Posterior cingulate gyrus (tissue), 11 donors: ENCODE results near the gene VNN1.
"Not testable (repeated sequence)": the region's sequence is repeated elsewhere in the genome, so short reads cannot be mapped to it uniquely, and the experiment has no call there.

Experiments
- DNase-seq, 10 donors: peaks; one replicate each; pipeline versions ENCODE4 v3.0.0 to v3.0.0-alpha.2; 2020 to 2021; ENCODE audit warnings: mixed read lengths in 3 of 10
- intact Hi-C: fragments of 100-400 bp; cut with DNase I; formaldehyde crosslinking; loops from one replicate; pipeline ENCODE4 v1.15.1; 2023

Gene VNN1

GRCh38 chr6:132725947-132726607 is 12.2 kb upstream of the VNN1 start:
- no peak for DNase-seq
- intact Hi-C loops = no loop called here

- intact Hi-C loops = no loop called here
- no peak for DNase-seq
Measured at GRCh38 chr6:132725471-132725870, 11.6 kb upstream of the VNN1 start.

- intact Hi-C loops = no loop called here
- DNase-seq = no peak
Measured at GRCh38 chr6:132719736-132720448, 6.0 kb upstream of the VNN1 start.

GRCh38 chr6:132715881-132716637 is 2.2 kb upstream of the VNN1 start:
- intact Hi-C loops = loop anchor here (1.0 kb wide), 1 partner anchor 186 kb away; no protein-coding TSS in a partner anchor
- no peak for DNase-seq

GRCh38 chr6:132715204-132715603 is 1.3 kb upstream of the VNN1 start:
- intact Hi-C loops = loop anchor here (1.0 kb wide), 1 partner anchor 185 kb away; no protein-coding TSS in a partner anchor
- DNase-seq = peak in 8 of 10 donors; percentile 16 to 94 (median 58)

- intact Hi-C loops = no loop called here
Measured at GRCh38 chr6:132714160-132714559, 305 bp upstream of the VNN1 start.

GRCh38 chr6:132712366-132712765 is 1.5 kb downstream of the VNN1 start:
- no peak for DNase-seq
- intact Hi-C loops = no loop called here

More at GRCh38 chr6:132714160-132714559, 305 bp upstream of the VNN1 start:
- DNase-seq = no peak

- DNase-seq = no peak
- intact Hi-C loops = no loop called here
Measured at GRCh38 chr6:132708771-132709170, 5.1 kb downstream of the VNN1 start.

- intact Hi-C loops = no loop called here
- no peak for DNase-seq
Measured at GRCh38 chr6:132708002-132708401, 5.9 kb downstream of the VNN1 start.

GRCh38 chr6:132706756-132707155 is 7.1 kb downstream of the VNN1 start:
- DNase-seq, intact Hi-C loops: not testable (repeated sequence)

- intact Hi-C loops = no loop called here
- no peak for DNase-seq
Measured at GRCh38 chr6:132703936-132704335, 9.9 kb downstream of the VNN1 start.

GRCh38 chr6:132698608-132699007 is 15.2 kb downstream of the VNN1 start:
- no peak for DNase-seq
- intact Hi-C loops = no loop called here

- no peak for DNase-seq
- intact Hi-C loops = no loop called here
Measured at GRCh38 chr6:132695773-132696172, 18.1 kb downstream of the VNN1 start.

GRCh38 chr6:132693478-132693877 is 20.4 kb downstream of the VNN1 start:
- no peak for DNase-seq
- intact Hi-C loops = no loop called here

- no peak for DNase-seq
Measured at GRCh38 chr6:132690678-132691077, 23.2 kb downstream of the VNN1 start.

GRCh38 chr6:132687306-132687705 is 26.5 kb downstream of the VNN1 start:
- intact Hi-C loops = no loop called here
- no peak for DNase-seq

More at GRCh38 chr6:132690678-132691077, 23.2 kb downstream of the VNN1 start:
- intact Hi-C loops = no loop called here

GRCh38 chr6:132686531-132686930 is 27.3 kb downstream of the VNN1 start:
- no peak for DNase-seq
- intact Hi-C loops = no loop called here

GRCh38 chr6:132685009-132685408 is 28.8 kb downstream of the VNN1 start:
- intact Hi-C loops = no loop called here
- no peak for DNase-seq

GRCh38 chr6:132684272-132684671 is 29.6 kb downstream of the VNN1 start:
- DNase-seq = no peak
- intact Hi-C loops = no loop called here

GRCh38 chr6:132683543-132683942 is 30.3 kb downstream of the VNN1 start:
- intact Hi-C loops = no loop called here
- no peak for DNase-seq

- intact Hi-C loops = not testable (repeated sequence)
Measured at GRCh38 chr6:132679094-132679493, 34.8 kb downstream of the VNN1 start.

More at GRCh38 chr6:132679094-132679493, 34.8 kb downstream of the VNN1 start:
- not testable (repeated sequence) for DNase-seq
